ENCODE data around the gene ZAP70.

The ZAP70 gene

DNA sequence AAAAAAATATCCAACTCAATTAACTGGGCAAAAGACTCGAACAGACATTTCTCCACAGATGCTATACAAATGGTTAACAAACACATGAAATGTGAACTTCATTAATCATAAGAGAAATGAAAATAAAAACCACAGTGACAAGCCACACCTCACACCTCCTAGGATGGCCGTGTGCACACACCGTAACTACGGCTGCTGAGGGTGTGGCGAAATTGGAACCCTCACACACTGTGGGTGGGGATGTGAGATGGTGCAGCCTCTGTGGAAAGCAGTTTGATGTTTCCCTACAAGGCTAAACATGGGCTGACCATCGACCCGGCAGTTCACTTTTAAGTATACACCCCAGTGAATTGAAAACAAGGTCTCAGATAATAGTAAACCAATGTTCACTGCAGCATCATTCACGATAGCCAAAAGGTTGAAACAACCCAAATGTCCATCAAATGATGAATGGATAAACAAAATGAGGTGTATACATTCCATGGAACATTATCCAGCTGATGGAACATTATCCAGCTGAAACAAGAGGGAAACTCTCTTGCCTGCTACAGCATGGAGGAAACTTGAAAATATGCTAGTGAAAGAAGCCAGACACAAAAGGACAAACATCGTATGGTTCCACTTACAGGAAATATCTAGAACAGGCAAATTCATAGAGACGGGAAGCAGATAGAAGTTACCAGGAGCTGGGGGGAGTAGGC lies 32.2 kb downstream of the ZAP70 start:
- H3K9me3 ChIP-seq (ENCODE audit: insufficient read depth, low read depth, low read length): no peaks in the 10 kb centered on the region
- no peak overlapping the region for H3K4me3 ChIP-seq (ENCODE audit: low read length)
- 0 out of 2 replicates have a peak, but pooled peaks cover 4% of the 10 kb centered on the region for H3K4me1 ChIP-seq (ENCODE audit: insufficient read depth, low read length)
- no peaks in the 10 kb centered on the region for H3K27me3 ChIP-seq (ENCODE audit: insufficient read depth, low read length)
- H3K27ac ChIP-seq (ENCODE audit: low read depth, low read length): no peak overlapping the region
- H3K9ac ChIP-seq (ENCODE audit: low read depth, low read length): no peak overlapping the region
- no peaks in the 10 kb centered on the region for H3K36me3 ChIP-seq (ENCODE audit: insufficient read depth, low read length)
- WGBS: 98% methylated on average over 10 of the region's 10 CpGs

DNA sequence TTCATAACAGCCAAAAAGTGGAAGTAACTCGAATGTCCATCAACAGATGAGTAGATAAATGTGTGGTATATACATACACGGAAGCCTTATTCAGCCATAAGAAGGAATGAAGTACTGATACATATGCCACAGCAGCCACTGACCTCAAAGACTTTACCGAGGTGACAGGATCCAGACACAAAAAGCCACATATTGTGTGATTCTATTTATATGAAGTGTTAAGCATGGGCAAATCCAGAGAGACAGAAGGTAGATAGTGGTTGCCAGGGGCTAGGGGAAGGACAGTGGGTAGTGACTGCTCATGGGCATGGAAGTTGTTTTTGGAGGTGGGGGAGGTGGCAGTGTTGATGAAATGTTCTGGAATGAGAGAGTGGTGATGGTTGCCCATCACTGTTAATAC lies 33.9 kb downstream of the ZAP70 start:
- H3K36me3 ChIP-seq (ENCODE audit: insufficient read depth, low read length): no peaks in the 10 kb centered on the region
- H3K27ac ChIP-seq (ENCODE audit: low read depth, low read length): no peak overlapping the region
- 97% methylated on average over 3 of the region's 3 CpGs for WGBS
- peaks cover 14% of the 10 kb centered on the region for H3K4me1 ChIP-seq (ENCODE audit: insufficient read depth, low read length)
- no peak overlapping the region for H3K4me3 ChIP-seq (ENCODE audit: low read length)
- H3K9ac ChIP-seq (ENCODE audit: low read depth, low read length): no peak overlapping the region
- no peaks in the 10 kb centered on the region for H3K9me3 ChIP-seq (ENCODE audit: insufficient read depth, low read depth, low read length)
- H3K27me3 ChIP-seq (ENCODE audit: insufficient read depth, low read length): no peaks in the 10 kb centered on the region

DNA sequence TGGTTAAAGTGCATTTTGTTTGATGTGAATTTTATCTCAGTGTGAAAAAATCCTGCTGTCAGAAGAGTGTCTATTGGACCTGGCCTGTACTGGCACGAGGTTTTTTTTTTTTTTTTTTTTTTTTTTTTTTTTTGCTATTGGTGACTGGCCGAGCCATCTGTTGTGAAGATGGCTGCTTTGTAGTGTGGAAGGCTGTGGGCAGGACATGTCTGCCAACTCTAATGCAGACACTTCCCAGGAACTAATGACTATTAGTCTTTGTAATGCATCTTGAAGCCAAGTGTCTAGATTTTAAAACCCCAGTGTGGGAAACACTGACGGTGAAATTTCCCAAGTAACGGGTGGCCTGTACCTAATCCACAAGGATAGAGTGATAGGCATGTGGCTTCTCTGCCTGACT lies 34.3 kb downstream of the ZAP70 start:
- no peak overlapping the region for H3K4me3 ChIP-seq (ENCODE audit: low read length)
- H3K27ac ChIP-seq (ENCODE audit: low read depth, low read length): no peak overlapping the region
- no peaks in the 10 kb centered on the region for H3K27me3 ChIP-seq (ENCODE audit: insufficient read depth, low read length)
- no peak overlapping the region for H3K9ac ChIP-seq (ENCODE audit: low read depth, low read length)
- H3K9me3 ChIP-seq (ENCODE audit: insufficient read depth, low read depth, low read length): no peaks in the 10 kb centered on the region
- WGBS: 91% methylated on average over 4 of the region's 4 CpGs
- no peaks in the 10 kb centered on the region for H3K36me3 ChIP-seq (ENCODE audit: insufficient read depth, low read length)
- peaks cover 18% of the 10 kb centered on the region for H3K4me1 ChIP-seq (ENCODE audit: insufficient read depth, low read length)

DNA sequence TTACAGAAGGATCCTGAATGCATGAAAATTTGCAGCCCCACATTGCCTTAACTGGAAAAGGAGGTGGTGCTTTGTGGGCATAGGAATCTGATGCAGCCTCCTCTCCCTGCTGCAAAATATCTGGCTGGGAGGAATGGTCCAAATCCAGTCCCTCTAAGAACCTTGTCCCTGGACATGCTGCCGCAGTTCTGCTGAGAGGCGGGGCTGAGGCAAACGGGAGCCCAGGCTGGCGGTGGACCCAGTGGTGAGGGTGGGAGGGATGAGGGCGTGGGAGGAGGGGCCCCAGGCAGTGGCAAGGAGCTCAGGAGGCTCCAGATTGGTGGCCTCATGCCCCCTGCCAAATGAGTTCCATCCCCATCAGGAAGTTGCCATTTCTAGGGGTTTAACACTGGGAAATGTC lies 36.2 kb downstream of the ZAP70 start:
- H3K4me3 ChIP-seq (ENCODE audit: low read length): no peak overlapping the region
- 71% methylated on average over 5 of the region's 5 CpGs for WGBS
- no peak overlapping the region for H3K9ac ChIP-seq (ENCODE audit: low read depth, low read length)
- H3K36me3 ChIP-seq (ENCODE audit: insufficient read depth, low read length): peaks cover 2% of the 10 kb centered on the region; the same call in 1 of the 2 replicates
- H3K27ac ChIP-seq (ENCODE audit: low read depth, low read length): no peak overlapping the region
- no peaks in the 10 kb centered on the region for H3K27me3 ChIP-seq (ENCODE audit: insufficient read depth, low read length)
- no peaks in the 10 kb centered on the region for H3K9me3 ChIP-seq (ENCODE audit: insufficient read depth, low read depth, low read length)
- peaks cover 25% of the 10 kb centered on the region for H3K4me1 ChIP-seq (ENCODE audit: insufficient read depth, low read length)

DNA sequence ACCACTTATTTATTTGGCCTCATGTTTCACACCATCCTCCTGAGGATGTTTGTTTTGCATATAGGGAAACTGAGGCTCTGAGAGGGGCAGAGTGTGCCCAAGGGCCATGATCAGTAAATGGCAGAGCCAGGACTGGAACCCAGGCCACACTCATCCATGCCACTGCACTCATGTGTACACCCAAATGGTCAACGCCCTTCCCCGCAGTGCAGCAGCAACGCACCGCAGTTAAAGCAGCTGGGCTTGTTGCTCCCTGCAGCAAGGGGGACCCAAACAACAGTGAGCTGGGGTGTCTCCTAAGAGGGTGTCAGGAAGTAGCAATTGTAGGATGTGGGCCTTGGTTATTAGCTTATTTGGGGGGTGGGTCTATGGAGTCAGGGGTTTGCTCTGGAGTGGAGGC lies 36.6 kb downstream of the ZAP70 start:
- Histone ChIP-seq H3K9ac (ENCODE audit: low read depth, low read length) (no peak overlapping the region), H3K4me1 (ENCODE audit: insufficient read depth, low read length) (peaks cover 25% of the 10 kb centered on the region), H3K4me3 (ENCODE audit: low read length) (no peak overlapping the region), H3K36me3 (ENCODE audit: insufficient read depth, low read length) (peaks cover 3% of the 10 kb centered on the region; the same call in 1 of the 2 replicates), H3K27me3 (ENCODE audit: insufficient read depth, low read length) (no peaks in the 10 kb centered on the region), H3K27ac (ENCODE audit: low read depth, low read length) (no peak overlapping the region), H3K9me3 (ENCODE audit: insufficient read depth, low read depth, low read length) (no peaks in the 10 kb centered on the region)
- WGBS: 96% methylated on average over 4 of the region's 4 CpGs

DNA sequence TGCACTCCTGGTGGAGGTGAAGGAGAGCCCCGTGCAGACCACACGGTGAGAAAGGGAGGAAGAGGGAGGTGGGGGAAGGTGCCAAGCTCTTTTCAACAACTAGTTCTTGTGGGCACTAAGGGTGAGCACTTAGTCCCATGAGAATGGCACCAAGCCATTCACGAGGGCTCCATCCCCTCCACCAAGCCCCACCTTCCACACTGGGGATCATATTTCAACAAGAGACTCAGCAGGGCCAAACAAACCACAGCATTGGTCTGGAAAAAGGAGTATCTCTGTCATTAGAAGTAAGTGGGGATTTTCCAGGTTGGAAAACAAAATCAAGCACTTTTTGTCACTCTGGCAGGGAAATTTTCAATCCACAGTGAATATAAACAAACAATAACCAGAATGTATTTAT lies 38.4 kb downstream of the ZAP70 start:
- H3K9ac ChIP-seq (ENCODE audit: low read depth, low read length): no peak overlapping the region
- H3K27ac ChIP-seq (ENCODE audit: low read depth, low read length): no peak overlapping the region; the same call in 1 of the 2 replicates
- H3K4me1 ChIP-seq (ENCODE audit: insufficient read depth, low read length): peaks cover 25% of the 10 kb centered on the region
- no peaks in the 10 kb centered on the region for H3K27me3 ChIP-seq (ENCODE audit: insufficient read depth, low read length)
- H3K36me3 ChIP-seq (ENCODE audit: insufficient read depth, low read length): peaks cover 14% of the 10 kb centered on the region
- no peak overlapping the region for H3K4me3 ChIP-seq (ENCODE audit: low read length)
- 57% methylated on average over 3 of the region's 3 CpGs for WGBS
- H3K9me3 ChIP-seq (ENCODE audit: insufficient read depth, low read depth, low read length): no peaks in the 10 kb centered on the region

DNA sequence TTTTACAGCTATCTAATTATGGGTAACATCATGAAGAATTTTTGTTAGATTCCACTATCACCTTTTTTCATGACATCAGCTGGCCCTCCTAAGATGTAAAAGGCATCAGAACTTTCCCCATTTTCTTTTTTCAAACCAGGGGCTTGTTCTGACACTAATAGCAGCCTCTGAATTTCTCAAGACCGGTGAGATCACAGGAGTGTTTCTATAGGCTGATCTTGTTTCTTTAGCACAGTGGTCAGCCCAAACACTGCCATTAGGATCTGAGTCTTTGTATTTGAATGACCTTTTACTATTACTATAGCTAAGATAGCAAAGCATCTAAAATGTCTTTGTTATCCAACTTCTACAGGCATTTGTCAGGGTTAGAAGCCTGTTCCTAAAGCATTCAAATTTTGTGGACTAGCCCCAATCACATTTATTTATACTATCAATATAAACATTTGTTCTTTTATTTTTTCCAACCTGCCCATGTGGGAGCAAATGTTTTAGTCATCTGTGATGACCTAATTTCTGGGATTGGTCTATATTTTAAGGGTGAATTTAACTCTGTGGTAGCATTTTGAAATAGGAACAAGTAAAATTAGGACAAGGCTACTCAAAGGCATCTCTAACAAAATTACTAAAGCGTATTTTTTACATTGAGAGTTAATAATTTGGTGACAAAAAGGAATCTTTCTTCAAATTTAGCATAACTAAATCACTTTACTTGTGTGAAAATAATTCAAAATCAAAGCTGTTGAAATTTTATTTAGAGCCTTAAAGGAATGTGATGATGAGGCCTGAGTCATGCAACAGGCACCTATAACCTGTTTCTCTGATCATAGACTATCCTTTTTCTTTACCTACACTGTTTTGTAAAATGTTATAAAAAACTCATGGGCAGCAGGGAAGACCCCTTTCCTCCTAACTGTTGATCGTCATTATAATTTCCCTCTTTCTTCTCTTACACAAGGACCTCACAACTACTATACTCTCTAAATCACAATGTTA lies 39.3 kb downstream of the ZAP70 start:
- Histone ChIP-seq H3K27ac (ENCODE audit: low read depth, low read length) (peak overlapping the region; percentile 8; the same call in 1 of the 2 replicates), H3K36me3 (ENCODE audit: insufficient read depth, low read length) (peaks cover 20% of the 10 kb centered on the region)
- 67% methylated on average over 2 of the region's 3 CpGs for WGBS

DNA sequence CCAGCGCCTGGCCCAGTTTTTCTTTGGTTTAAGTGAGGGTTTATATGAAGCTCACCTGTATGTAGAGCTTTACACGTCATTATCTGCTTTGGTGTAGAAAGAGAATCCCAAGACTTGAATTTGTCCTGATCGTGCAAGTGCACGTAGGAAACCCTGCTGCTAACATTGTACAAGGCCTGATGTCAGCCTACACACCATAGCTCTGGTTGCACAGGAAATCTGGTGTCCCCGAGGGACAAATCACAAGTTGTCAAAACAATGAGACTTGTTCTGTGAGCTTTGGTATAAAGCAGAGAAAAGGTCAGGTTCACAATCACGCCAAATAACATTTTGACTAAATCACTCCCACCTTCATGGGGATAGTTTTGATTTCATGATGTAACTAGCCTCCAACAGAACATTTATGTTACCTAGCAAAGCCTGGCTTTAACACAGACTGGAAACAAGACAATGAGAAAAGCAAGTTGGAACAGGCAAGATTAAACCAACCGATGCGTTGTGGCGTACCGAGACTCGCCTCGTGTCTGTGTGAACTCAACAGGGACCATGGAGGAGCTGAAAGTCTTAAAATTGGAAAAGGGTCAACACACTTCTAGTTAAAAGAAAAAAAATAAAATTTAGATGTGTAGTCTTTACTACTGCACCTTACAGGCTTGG lies 41.4 kb downstream of the ZAP70 start:
- H3K27me3 ChIP-seq (ENCODE audit: insufficient read depth, low read length): no peaks in the 10 kb centered on the region
- 93% methylated on average over 12 of the region's 12 CpGs for WGBS
- no peak overlapping the region for H3K4me3 ChIP-seq (ENCODE audit: low read length)
- peaks cover 21% of the 10 kb centered on the region for H3K4me1 ChIP-seq (ENCODE audit: insufficient read depth, low read length)
- no peak overlapping the region for H3K9ac ChIP-seq (ENCODE audit: low read depth, low read length)
- H3K9me3 ChIP-seq (ENCODE audit: insufficient read depth, low read depth, low read length): no peaks in the 10 kb centered on the region
- H3K36me3 ChIP-seq (ENCODE audit: insufficient read depth, low read length): peaks cover 36% of the 10 kb centered on the region
- H3K27ac ChIP-seq (ENCODE audit: low read depth, low read length): no peak overlapping the region

More for the DNA sequence above, 39.3 kb downstream of the ZAP70 start:
- no peaks in the 10 kb centered on the region for H3K9me3 ChIP-seq (ENCODE audit: insufficient read depth, low read depth, low read length)
- no peaks in the 10 kb centered on the region for H3K27me3 ChIP-seq (ENCODE audit: insufficient read depth, low read length)
- H3K9ac ChIP-seq (ENCODE audit: low read depth, low read length): no peak overlapping the region
- H3K4me3 ChIP-seq (ENCODE audit: low read length): no peak overlapping the region
- H3K4me1 ChIP-seq (ENCODE audit: insufficient read depth, low read length): peaks cover 25% of the 10 kb centered on the region

DNA sequence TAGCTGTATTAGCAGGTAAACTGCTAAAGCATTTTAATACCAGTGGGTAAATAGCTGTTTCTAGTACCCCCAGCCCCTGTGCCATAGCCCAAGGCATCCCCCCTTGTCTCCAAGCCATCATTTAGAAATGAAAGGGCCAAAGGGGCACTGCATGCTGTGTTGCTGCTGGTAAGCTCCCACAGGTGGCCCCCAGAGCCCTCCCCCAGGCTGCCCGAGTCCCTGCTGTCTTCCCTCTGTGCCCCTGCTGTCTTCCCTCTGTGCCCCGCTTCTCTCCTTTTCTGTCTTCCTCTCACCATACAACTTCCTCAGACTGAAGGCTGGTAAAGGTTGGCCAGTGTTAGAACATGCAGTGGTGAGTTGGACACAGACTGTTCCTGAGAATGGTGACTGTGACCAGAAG lies 42.1 kb downstream of the ZAP70 start:
- no peak overlapping the region for H3K4me3 ChIP-seq (ENCODE audit: low read length)

DNA sequence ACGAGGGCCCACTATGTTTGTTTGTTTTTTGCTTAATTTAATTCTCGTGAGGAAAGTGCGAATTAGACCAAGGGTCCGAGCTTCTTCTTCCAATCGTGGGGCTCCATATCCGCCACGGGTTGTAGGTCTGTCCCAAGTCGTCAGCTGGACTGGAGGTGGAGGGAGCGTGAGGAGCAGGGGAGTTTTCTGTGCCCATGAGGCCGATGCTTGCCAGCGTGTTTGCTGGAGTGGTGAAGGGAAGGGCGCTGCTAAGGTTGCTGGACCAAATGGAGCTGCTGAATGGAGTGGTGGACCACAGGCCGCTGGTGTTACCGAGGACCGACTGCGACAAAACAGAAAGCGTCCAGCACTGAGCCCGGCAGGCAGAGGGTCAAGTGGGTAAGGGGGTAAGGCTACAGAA lies 43.7 kb downstream of the ZAP70 start:
- WGBS: 94% methylated on average over 18 of the region's 18 CpGs
- Histone ChIP-seq H3K27ac (ENCODE audit: low read depth, low read length) (no peak overlapping the region), H3K36me3 (ENCODE audit: insufficient read depth, low read length) (peaks cover 55% of the 10 kb centered on the region), H3K27me3 (ENCODE audit: insufficient read depth, low read length) (no peaks in the 10 kb centered on the region), H3K9me3 (ENCODE audit: insufficient read depth, low read depth, low read length) (no peaks in the 10 kb centered on the region), H3K4me1 (ENCODE audit: insufficient read depth, low read length) (peaks cover 14% of the 10 kb centered on the region), H3K9ac (ENCODE audit: low read depth, low read length) (no peak overlapping the region), H3K4me3 (ENCODE audit: low read length) (no peak overlapping the region)

More for the DNA sequence above, 42.1 kb downstream of the ZAP70 start:
- no peaks in the 10 kb centered on the region for H3K27me3 ChIP-seq (ENCODE audit: insufficient read depth, low read length)
- peaks cover 21% of the 10 kb centered on the region for H3K4me1 ChIP-seq (ENCODE audit: insufficient read depth, low read length)
- no peak overlapping the region for H3K27ac ChIP-seq (ENCODE audit: low read depth, low read length)
- WGBS: 88% methylated on average over 2 of the region's 2 CpGs
- no peaks in the 10 kb centered on the region for H3K9me3 ChIP-seq (ENCODE audit: insufficient read depth, low read depth, low read length)
- H3K36me3 ChIP-seq (ENCODE audit: insufficient read depth, low read length): peaks cover 43% of the 10 kb centered on the region
- H3K9ac ChIP-seq (ENCODE audit: low read depth, low read length): no peak overlapping the region
